ENCODE results near the gene USP3. TPM values are rescaled to one million over a fixed set of nuclear protein-coding genes. Genes with fewer than 3 reads are reported as not detected.

The USP3 gene, protein sequence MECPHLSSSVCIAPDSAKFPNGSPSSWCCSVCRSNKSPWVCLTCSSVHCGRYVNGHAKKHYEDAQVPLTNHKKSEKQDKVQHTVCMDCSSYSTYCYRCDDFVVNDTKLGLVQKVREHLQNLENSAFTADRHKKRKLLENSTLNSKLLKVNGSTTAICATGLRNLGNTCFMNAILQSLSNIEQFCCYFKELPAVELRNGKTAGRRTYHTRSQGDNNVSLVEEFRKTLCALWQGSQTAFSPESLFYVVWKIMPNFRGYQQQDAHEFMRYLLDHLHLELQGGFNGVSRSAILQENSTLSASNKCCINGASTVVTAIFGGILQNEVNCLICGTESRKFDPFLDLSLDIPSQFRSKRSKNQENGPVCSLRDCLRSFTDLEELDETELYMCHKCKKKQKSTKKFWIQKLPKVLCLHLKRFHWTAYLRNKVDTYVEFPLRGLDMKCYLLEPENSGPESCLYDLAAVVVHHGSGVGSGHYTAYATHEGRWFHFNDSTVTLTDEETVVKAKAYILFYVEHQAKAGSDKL
- 10 to 100 TPM; 26.5 to 96.3 (median 65.8) TPM for total RNA-seq

DNA sequence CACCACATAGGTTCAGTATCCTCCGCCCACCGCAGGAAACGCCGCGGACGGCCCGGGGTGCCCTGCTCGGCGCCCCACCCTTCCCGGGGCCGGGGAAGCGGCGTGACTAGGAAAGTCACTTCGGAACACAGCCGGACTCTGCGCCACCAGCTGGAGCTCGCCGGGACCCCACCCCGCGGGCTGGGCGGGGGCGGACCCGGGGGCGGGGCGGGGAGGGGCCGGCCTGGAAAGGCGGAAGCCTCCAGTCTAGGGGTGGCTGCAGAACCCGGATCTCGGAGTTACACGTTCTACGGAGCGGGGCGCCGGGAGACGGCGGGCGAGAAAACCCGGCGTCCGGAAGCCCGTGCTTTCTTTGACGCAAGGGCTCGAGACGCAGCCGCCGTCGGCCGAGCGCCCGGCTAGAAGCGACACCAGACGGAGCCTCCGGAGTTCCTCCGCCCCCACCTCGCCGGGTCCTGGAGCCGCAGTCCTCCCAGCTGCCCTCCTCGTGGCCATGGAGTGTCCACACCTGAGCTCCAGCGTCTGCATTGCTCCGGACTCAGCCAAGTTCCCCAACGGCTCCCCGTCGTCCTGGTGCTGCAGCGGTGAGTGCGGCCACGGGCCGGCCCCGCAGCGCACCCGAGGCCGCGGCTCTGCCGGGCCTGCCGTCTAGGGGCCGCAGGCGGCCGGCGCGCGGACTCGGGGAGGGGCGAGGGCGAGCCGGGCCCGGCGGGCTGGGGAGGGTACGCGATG is at the start of gene USP3:
Gene USP3 (plus strand): TSS at position 347 of the 732 bp plus-strand sequence. CDS start 147 bp downstream, at position 494.
- Histone ChIP-seq H3K4me1 (peaks cover 14 to 16% of the 10 kb centered on the region in 2 donors), H3K9me3 (no peaks in the 10 kb centered on the region), H3K27me3 (no peaks in the 10 kb centered on the region), H3K36me3 (no peaks in the 10 kb centered on the region), H3K4me3 (peak within 1 kb of the TSS; percentile 79 to 84), H3K27ac (peak within 1 kb of the TSS; percentile 95 to 98)
- TF ChIP-seq, protein P1, sequence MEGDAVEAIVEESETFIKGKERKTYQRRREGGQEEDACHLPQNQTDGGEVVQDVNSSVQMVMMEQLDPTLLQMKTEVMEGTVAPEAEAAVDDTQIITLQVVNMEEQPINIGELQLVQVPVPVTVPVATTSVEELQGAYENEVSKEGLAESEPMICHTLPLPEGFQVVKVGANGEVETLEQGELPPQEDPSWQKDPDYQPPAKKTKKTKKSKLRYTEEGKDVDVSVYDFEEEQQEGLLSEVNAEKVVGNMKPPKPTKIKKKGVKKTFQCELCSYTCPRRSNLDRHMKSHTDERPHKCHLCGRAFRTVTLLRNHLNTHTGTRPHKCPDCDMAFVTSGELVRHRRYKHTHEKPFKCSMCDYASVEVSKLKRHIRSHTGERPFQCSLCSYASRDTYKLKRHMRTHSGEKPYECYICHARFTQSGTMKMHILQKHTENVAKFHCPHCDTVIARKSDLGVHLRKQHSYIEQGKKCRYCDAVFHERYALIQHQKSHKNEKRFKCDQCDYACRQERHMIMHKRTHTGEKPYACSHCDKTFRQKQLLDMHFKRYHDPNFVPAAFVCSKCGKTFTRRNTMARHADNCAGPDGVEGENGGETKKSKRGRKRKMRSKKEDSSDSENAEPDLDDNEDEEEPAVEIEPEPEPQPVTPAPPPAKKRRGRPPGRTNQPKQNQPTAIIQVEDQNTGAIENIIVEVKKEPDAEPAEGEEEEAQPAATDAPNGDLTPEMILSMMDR (IDR thresholded peaks at IDR 0.05): peak in 3 of 4 experiments; percentile 19 to 48 (median 44)
- TF ChIP-seq POLR2A (IDR thresholded peaks at IDR 0.05): peak; percentile 80 to 90
- DNase-seq: peak; percentile 92 to 97
- intact Hi-C loops (cut with DNase I; ENCODE audit: low total_unique reads): loop anchor here (10.0 kb wide), 1 partner anchor 90 kb away; the partner anchor contains the start of gene FBXL22

DNA sequence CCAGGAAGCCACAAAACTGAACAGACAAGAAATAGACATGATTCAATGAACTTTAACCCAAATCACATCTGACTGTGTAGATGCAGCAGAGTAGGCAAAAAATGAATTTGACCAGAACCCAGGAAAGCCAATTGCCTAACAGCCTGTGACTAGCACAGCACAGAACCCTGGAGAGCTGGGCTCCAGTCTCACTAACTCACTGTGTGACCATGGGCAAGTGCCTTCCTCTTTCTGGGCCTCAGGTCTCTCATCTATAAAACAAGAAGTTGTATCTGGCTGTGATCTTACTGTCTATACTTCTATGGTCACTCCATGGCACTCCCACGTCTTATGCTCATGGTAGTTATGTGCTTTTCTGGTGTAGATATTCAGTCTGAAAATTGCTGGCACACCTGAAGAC is 48.1 kb upstream of the USP3 start:
- Histone ChIP-seq H3K36me3 (no peaks in the 10 kb centered on the region), H3K27me3 (no peaks in the 10 kb centered on the region), H3K4me3 (no peak overlapping the region), H3K27ac (no peak overlapping the region), H3K9me3 (no peaks in the 10 kb centered on the region), H3K4me1 (no peaks in the 10 kb centered on the region)
- TF ChIP-seq, protein P1 (IDR thresholded peaks at IDR 0.05): no peak
- no peak for TF ChIP-seq POLR2A (IDR thresholded peaks at IDR 0.05)
- intact Hi-C loops (cut with DNase I; ENCODE audit: low total_unique reads): no loop called here
- no peak for DNase-seq

GRCh38 chr15:63457379-63457778 is 47.0 kb upstream of the USP3 start:
- no peaks in the 10 kb centered on the region for H3K9me3 ChIP-seq
- no peaks in the 10 kb centered on the region for H3K4me1 ChIP-seq
- no peaks in the 10 kb centered on the region for H3K27me3 ChIP-seq
- H3K27ac ChIP-seq: no peak overlapping the region
- intact Hi-C loops (cut with DNase I; ENCODE audit: low total_unique reads): no loop called here
- TF ChIP-seq, protein P1 (IDR thresholded peaks at IDR 0.05): no peak
- TF ChIP-seq POLR2A (IDR thresholded peaks at IDR 0.05): no peak
- DNase-seq: no peak
- no peaks in the 10 kb centered on the region for H3K36me3 ChIP-seq
- no peak overlapping the region for H3K4me3 ChIP-seq

DNA sequence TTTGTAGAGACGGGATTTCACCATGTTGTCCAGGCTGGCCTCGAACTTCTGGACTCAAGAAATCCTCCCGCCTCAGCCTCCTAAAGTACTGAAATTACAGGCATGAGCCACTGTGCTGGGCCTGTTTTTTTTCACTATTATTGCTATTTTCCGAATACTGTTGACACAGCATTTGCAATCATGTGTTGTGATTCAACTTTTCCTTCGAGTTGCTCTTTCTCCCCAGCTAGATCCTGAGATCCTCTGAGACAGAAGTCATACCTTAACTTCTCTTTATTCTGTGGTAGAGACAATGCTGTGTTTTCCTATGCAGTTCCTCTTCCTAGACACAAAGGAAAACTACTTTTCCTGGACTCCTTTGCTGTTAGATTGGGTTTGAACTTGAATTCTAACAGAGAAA is 46.4 kb upstream of the USP3 start:
- H3K4me1 ChIP-seq: no peaks in the 10 kb centered on the region
- intact Hi-C loops (cut with DNase I; ENCODE audit: low total_unique reads): no loop called here
- no peaks in the 10 kb centered on the region for H3K36me3 ChIP-seq
- H3K4me3 ChIP-seq: no peak overlapping the region
- H3K27me3 ChIP-seq: no peaks in the 10 kb centered on the region
- no peak for DNase-seq
- no peaks in the 10 kb centered on the region for H3K9me3 ChIP-seq
- TF ChIP-seq, protein P1 (IDR thresholded peaks at IDR 0.05): no peak
- TF ChIP-seq POLR2A (IDR thresholded peaks at IDR 0.05): no peak
- no peak overlapping the region for H3K27ac ChIP-seq
